Esophagus (tissue), 2 donors: ENCODE results near the gene NOS1AP. TPM values are rescaled to one million over a fixed set of nuclear protein-coding genes. Genes with fewer than 3 reads are reported as not detected.

Experiments used
- H3K27ac ChIP-seq, 2 donors: one replicate each; pipeline ENCODE4 v1.5.1; 2013; ENCODE audit warnings: low read depth in 2 of 2, mild to moderate bottlenecking in 2 of 2, inconsistent platforms in 1 of 2, low read length in 1 of 2, moderate library complexity in 1 of 2
- H3K27me3 ChIP-seq, 2 donors: one replicate each; pipeline ENCODE4 v1.6.1; 2013; ENCODE audit warnings: low read length in 2 of 2, control low read depth in 1 of 2, mild to moderate bottlenecking in 1 of 2; ENCODE audit not compliant: insufficient read depth in 2 of 2, control insufficient read depth in 1 of 2
- H3K36me3 ChIP-seq, 2 donors: one replicate each; pipeline ENCODE4 v1.6.1; 2013; ENCODE audit warnings: low read length in 1 of 2; ENCODE audit not compliant: control insufficient read depth in 2 of 2, insufficient read depth in 2 of 2
- H3K4me1 ChIP-seq, 2 donors: one replicate each; pipeline ENCODE4 v1.6.1; 2013; ENCODE audit warnings: low read length in 1 of 2; ENCODE audit not compliant: control insufficient read depth in 2 of 2, insufficient read depth in 2 of 2
- H3K4me3 ChIP-seq, 2 donors: one replicate each; pipeline ENCODE4 v1.5.1; 2013; ENCODE audit warnings: low read length in 2 of 2, mild to moderate bottlenecking in 2 of 2, low read depth in 1 of 2, moderate library complexity in 1 of 2
- H3K9me3 ChIP-seq, 2 donors: one replicate each; pipeline ENCODE4 v1.6.1; 2013; ENCODE audit warnings: mild to moderate bottlenecking in 2 of 2, low read depth in 1 of 2, low read length in 1 of 2, moderate library complexity in 1 of 2; ENCODE audit not compliant: control insufficient read depth in 2 of 2, insufficient read depth in 1 of 2
- WGBS, 2 donors: extraction: QIAGEN DNeasy Blood & Tissue Kit; methylation state at CpG; one replicate each; pipeline ENCODE4 v1.1.7; 2013; 5-methylcytosine and 5-hydroxymethylcytosine counted together
- polyA plus RNA-seq, 2 donors: library from polyadenylated mRNA; stranded (reverse); fragments of 200-250 nt; gene quantifications; one replicate each; pipeline ENCODE4 v1.2.3, GENCODE V29; 2013
- donor health status: healthy with polysubstance abuse.
- donor health status: Bipolar disorder and iron deficiency.

The NOS1AP gene
- under 1 TPM; 0.53 to 0.98 TPM for polyA plus RNA-seq

GRCh38 chr1:162069334-162070093 is at the start of gene NOS1AP:
NOS1AP (plus strand) TSS chr1:162069691; CDS start chr1:162070178, 487 bp downstream.
- peak within 1 kb of the TSS; percentile 79 to 87 for H3K4me3 ChIP-seq
- no peaks in the 10 kb centered on the region for H3K36me3 ChIP-seq
- peaks cover 0 to 6% of the 10 kb centered on the region in 2 donors for H3K4me1 ChIP-seq
- 0 to 1% methylated on average over 71 to 95 of the region's 95 CpGs for WGBS, 2 donors
- no peaks in the 10 kb centered on the region for H3K9me3 ChIP-seq
- H3K27me3 ChIP-seq = no peaks in the 10 kb centered on the region
- H3K27ac ChIP-seq = peak within 1 kb of the TSS; percentile 47 to 68

GRCh38 chr1:162020150-162020549 is 49.3 kb upstream of the NOS1AP start:
- Histone ChIP-seq H3K4me3 (no peak overlapping the region), H3K27ac (no peak overlapping the region), H3K27me3 (no peaks in the 10 kb centered on the region), H3K36me3 (no peaks in the 10 kb centered on the region), H3K9me3 (no peaks in the 10 kb centered on the region), H3K4me1 (peaks cover 3 to 7% of the 10 kb centered on the region in 2 donors)
- whole genome bisulfite sequencing, 2 donors = 57 to 60% methylated on average over 2 of the region's 2 CpGs

GRCh38 chr1:162021124-162021523 is 48.4 kb upstream of the NOS1AP start:
- Histone ChIP-seq H3K9me3 (no peaks in the 10 kb centered on the region), H3K27ac (no peak overlapping the region), H3K4me1 (peaks cover 3 to 7% of the 10 kb centered on the region in 2 donors), H3K27me3 (no peaks in the 10 kb centered on the region), H3K36me3 (no peaks in the 10 kb centered on the region), H3K4me3 (no peak overlapping the region)
- 78 to 79% methylated on average over 4 of the region's 4 CpGs for WGBS, 2 donors

- Histone ChIP-seq H3K36me3 (no peaks in the 10 kb centered on the region), H3K4me1 (peaks cover 3 to 7% of the 10 kb centered on the region in 2 donors), H3K27ac (no peak overlapping the region), H3K9me3 (no peaks in the 10 kb centered on the region), H3K27me3 (no peaks in the 10 kb centered on the region), H3K4me3 (no peak overlapping the region)
- 82 to 86% methylated on average over 9 of the region's 9 CpGs for WGBS, 2 donors
Observed at GRCh38 chr1:162022626-162023025, 46.9 kb upstream of the NOS1AP start.

GRCh38 chr1:162023181-162023546 is 46.3 kb upstream of the NOS1AP start:
- Histone ChIP-seq H3K27me3 (no peaks in the 10 kb centered on the region), H3K36me3 (no peaks in the 10 kb centered on the region), H3K4me1 (peaks cover 3 to 7% of the 10 kb centered on the region in 2 donors), H3K9me3 (no peaks in the 10 kb centered on the region), H3K4me3 (peak overlapping the region in 1 of 2 donors; percentile 56), H3K27ac (peak overlapping the region in 1 of 2 donors; percentile 15)
- WGBS, 2 donors = 35 to 47% methylated on average over 20 of the region's 20 CpGs

- 1% methylated on average over 71 to 85 of the region's 85 CpGs for WGBS, 2 donors
- Histone ChIP-seq H3K4me3 (peak within 1 kb of the TSS; percentile 56), H3K27ac (peak within 1 kb of the TSS in 1 of 2 donors; percentile 15), H3K27me3 (no peaks in the 10 kb centered on the region), H3K4me1 (peaks cover 3 to 7% of the 10 kb centered on the region in 2 donors), H3K9me3 (no peaks in the 10 kb centered on the region), H3K36me3 (no peaks in the 10 kb centered on the region)
Observed at GRCh38 chr1:162023547-162024501, 45.7 kb upstream of the NOS1AP start, which contains the start of gene OLFML2B. OLFML2B (minus strand) TSS chr1:162023869; CDS start chr1:162023430, 439 bp downstream.

- WGBS, 2 donors = 81 to 90% methylated on average over 2 of the region's 2 CpGs
- Histone ChIP-seq H3K9me3 (no peaks in the 10 kb centered on the region), H3K36me3 (no peaks in the 10 kb centered on the region), H3K4me3 (no peak overlapping the region), H3K4me1 (peaks cover 0 to 7% of the 10 kb centered on the region in 2 donors), H3K27me3 (no peaks in the 10 kb centered on the region), H3K27ac (no peak overlapping the region)
Observed at GRCh38 chr1:162025541-162025940, 44.0 kb upstream of the NOS1AP start.

GRCh38 chr1:162026881-162027280 is 42.6 kb upstream of the NOS1AP start:
- H3K36me3 ChIP-seq = no peaks in the 10 kb centered on the region
- H3K4me3 ChIP-seq = no peak overlapping the region
- H3K27me3 ChIP-seq = no peaks in the 10 kb centered on the region
- 87% methylated on average over 2 of the region's 2 CpGs for WGBS, 2 donors
- no peaks in the 10 kb centered on the region for H3K9me3 ChIP-seq
- peaks cover 0 to 7% of the 10 kb centered on the region in 2 donors for H3K4me1 ChIP-seq
- H3K27ac ChIP-seq = no peak overlapping the region

- no peaks in the 10 kb centered on the region for H3K9me3 ChIP-seq
- no peaks in the 10 kb centered on the region for H3K36me3 ChIP-seq
- peaks cover 0 to under 1% of the 10 kb centered on the region in 2 donors for H3K4me1 ChIP-seq
- H3K27ac ChIP-seq = no peak overlapping the region
- no peak overlapping the region for H3K4me3 ChIP-seq
- WGBS, 2 donors = 58 to 71% methylated on average over 6 of the region's 6 CpGs
- no peaks in the 10 kb centered on the region for H3K27me3 ChIP-seq
Observed at GRCh38 chr1:162028726-162029125, 40.8 kb upstream of the NOS1AP start.
